ENCODE data around the gene HTR3C.

DNA sequence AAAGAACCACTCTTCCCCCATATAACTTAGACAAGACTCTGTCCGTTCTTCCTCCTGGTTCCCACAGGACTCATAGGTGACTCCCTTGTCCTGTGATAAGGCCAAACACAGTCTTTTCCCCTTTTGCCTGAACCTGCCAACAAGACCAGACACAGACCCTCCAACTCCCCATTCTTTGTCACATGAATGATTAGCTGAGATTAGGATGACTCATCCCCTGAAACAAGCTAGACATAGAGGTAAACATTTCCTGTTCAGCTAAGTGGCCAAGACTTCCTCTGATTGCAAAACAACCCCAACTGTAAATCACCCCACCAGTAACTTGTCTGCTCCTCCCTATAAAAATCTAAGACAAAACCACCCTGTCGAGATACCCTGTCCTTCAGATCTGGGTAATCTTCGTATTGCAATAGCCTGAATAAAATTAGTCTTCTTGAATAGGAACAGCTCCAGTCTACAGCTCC lies 32.6 kb downstream of the HTR3C start:
- no peak for TF ChIP-seq POLR2A (IDR thresholded peaks at IDR 0.05)
- TF ChIP-seq CTCF (IDR thresholded peaks at IDR 0.05), result no peak
